NCI-H1436 (cell line): ENCODE measurements around the gene OR5K1.

Source experiments
- DNase-seq: peaks from one replicate; lab custom pipeline; 2025; lab: John Stamatoyannopoulos, UW

OR5K1 gene

GRCh38 chr3:98462901-98463300 is at the start of gene OR5K1:
TSS of gene OR5K1 (plus strand) at chr3:98463201. CDS start at chr3:98469577, 6,376 bp downstream.
- no peak for DNase-seq

GRCh38 chr3:98432575-98432974 is 30.4 kb upstream of the OR5K1 start:
- DNase-seq, result no peak

- DNase-seq, result no peak
Observed at GRCh38 chr3:98433764-98434163, 29.2 kb upstream of the OR5K1 start.

- DNase-seq, result no peak
Observed at GRCh38 chr3:98434412-98434811, 28.6 kb upstream of the OR5K1 start.

- DNase-seq, result no peak
Observed at GRCh38 chr3:98440283-98440682, 22.7 kb upstream of the OR5K1 start.

- no peak for DNase-seq
Observed at GRCh38 chr3:98445949-98446406, 17.0 kb upstream of the OR5K1 start.

GRCh38 chr3:98449606-98450193 is 13.3 kb upstream of the OR5K1 start:
- no peak for DNase-seq

- no peak for DNase-seq
Observed at GRCh38 chr3:98450372-98450771, 12.6 kb upstream of the OR5K1 start.

- no peak for DNase-seq
Observed at GRCh38 chr3:98453827-98454226, 9.2 kb upstream of the OR5K1 start.

- no peak for DNase-seq
Observed at GRCh38 chr3:98454929-98455328, 8.1 kb upstream of the OR5K1 start.

GRCh38 chr3:98457543-98457942 is 5.5 kb upstream of the OR5K1 start:
- DNase-seq, result no peak

GRCh38 chr3:98460220-98460619 is 2.8 kb upstream of the OR5K1 start:
- DNase-seq, result no peak

GRCh38 chr3:98482717-98483482 is 19.9 kb downstream of the OR5K1 start:
- DNase-seq, result no peak

GRCh38 chr3:98483626-98484025 is 20.6 kb downstream of the OR5K1 start:
- no peak for DNase-seq

- no peak for DNase-seq
Observed at GRCh38 chr3:98497381-98497780, 34.4 kb downstream of the OR5K1 start, which contains the start of gene OR5K2. TSS of gene OR5K2 (plus strand) at chr3:98497681. CDS start at chr3:98497681, 0 bp downstream.

GRCh38 chr3:98500019-98500418 is 37.0 kb downstream of the OR5K1 start:
- DNase-seq, result no peak

GRCh38 chr3:98501270-98501669 is 38.3 kb downstream of the OR5K1 start:
- DNase-seq, result no peak

GRCh38 chr3:98501863-98502576 is 39.0 kb downstream of the OR5K1 start:
- DNase-seq, result no peak

- DNase-seq, result no peak
Observed at GRCh38 chr3:98504539-98504938, 41.5 kb downstream of the OR5K1 start.

- DNase-seq, result no peak
Observed at GRCh38 chr3:98508582-98508981, 45.6 kb downstream of the OR5K1 start.

- DNase-seq, result no peak
Observed at GRCh38 chr3:98512576-98512975, 49.6 kb downstream of the OR5K1 start.

- DNase-seq, result no peak
Observed at GRCh38 chr3:98513091-98513511, 50.1 kb downstream of the OR5K1 start.

- no peak for DNase-seq
Observed at GRCh38 chr3:98513736-98514135, 50.7 kb downstream of the OR5K1 start.
